IMR-90 (cell line): ENCODE measurements around the gene PAQR4. TPM values are rescaled to one million over a fixed set of nuclear protein-coding genes. Genes with fewer than 3 reads are reported as not detected.
"Not testable (repeated sequence)": the region's sequence is repeated elsewhere in the genome, so short reads cannot be mapped to it uniquely, and the experiment has no call there.

Source experiments
- ATAC-seq: fragments of 200-7000 bp; cut with Tn5 transposase; 2 replicates; pipeline ENCODE4 v1.9.1; 2020; ENCODE audit warnings: low read depth, mild to moderate bottlenecking, moderate library complexity
- BruUV-seq: library from RNA; stranded (reverse); fragments of 400-500 nt; replicated peaks from 2 replicates; lab custom pipeline; 2021; lab: Mats Ljungman, UMichigan
- CTCF ChIA-PET: fragments of 300-600 bp; formaldehyde crosslinking; extraction: SDS; loops from one replicate; lab custom pipeline; 2021; ENCODE audit warnings: antibody characterized with exemption; lab: Yijun Ruan, JAX
- POLR2A ChIA-PET: fragments of 300-600 bp; sonication (Branson Sonifier 250); formaldehyde crosslinking; loops from one replicate; lab custom pipeline; 2022; ENCODE audit warnings: antibody characterized with exemption; ENCODE audit not compliant: unreplicated experiment; lab: Charles Lee
- DNase-seq: peaks from one replicate; pipeline ENCODE4 v3.0.0; 2013
- H2AFZ ChIP-seq: replicated peaks from 2 replicates; pipeline ENCODE3; 2013; ENCODE audit warnings: low read length, mild to moderate bottlenecking; ENCODE audit not compliant: poor library complexity
- H2AK5ac ChIP-seq: 2 replicates; pipeline ENCODE4 v1.6.1; 2013; ENCODE audit warnings: low read depth, low read length, inconsistent platforms
- H2AK9ac ChIP-seq: replicated peaks from 2 replicates; pipeline ENCODE3; 2013; ENCODE audit warnings: mild to moderate bottlenecking, low read depth, low read length, moderate library complexity; ENCODE audit not compliant: poor library complexity
- H2BK120ac ChIP-seq: 2 replicates; pipeline ENCODE4 v1.6.1; 2013; ENCODE audit warnings: low read depth, low read length, inconsistent platforms
- H2BK15ac ChIP-seq: 3 replicates; pipeline ENCODE4 v1.6.1; 2013; ENCODE audit warnings: low read depth, low read length, inconsistent platforms
- H2BK20ac ChIP-seq: 2 replicates; pipeline ENCODE4 v1.6.1; 2013; ENCODE audit warnings: low read depth, mild to moderate bottlenecking, inconsistent platforms, low read length, moderate library complexity
- H2BK5ac ChIP-seq: 2 replicates; pipeline ENCODE4 v1.6.1; 2013; ENCODE audit warnings: mild to moderate bottlenecking, low read depth, low read length, inconsistent platforms; ENCODE audit not compliant: poor library complexity, severe bottlenecking
- H3K14ac ChIP-seq: replicated peaks from 2 replicates; pipeline ENCODE4 v1.6.1; 2013; ENCODE audit warnings: low read depth, low read length, inconsistent platforms
- H3K18ac ChIP-seq: 2 replicates; pipeline ENCODE4 v1.6.1; 2013; ENCODE audit warnings: low read depth, low read length, control low read depth
- H3K23ac ChIP-seq: 2 replicates; pipeline ENCODE4 v1.6.1; 2013; ENCODE audit warnings: low read depth, low read length, inconsistent platforms
- H3K27ac ChIP-seq: 2 replicates; pipeline ENCODE4 v1.5.1; 2013; ENCODE audit warnings: mild to moderate bottlenecking, control low read depth, low read length; ENCODE audit not compliant: insufficient read depth
- H3K27me3 ChIP-seq: 2 replicates; pipeline ENCODE4 v1.6.1; 2013; ENCODE audit warnings: low read length; ENCODE audit not compliant: control insufficient read depth, insufficient read depth
- H3K36me3 ChIP-seq: 2 replicates; pipeline ENCODE4 v1.6.1; 2013; ENCODE audit warnings: low read length, mixed read lengths; ENCODE audit not compliant: control insufficient read depth, insufficient read depth
- H3K4ac ChIP-seq: 2 replicates; pipeline ENCODE4 v1.6.1; 2013; ENCODE audit warnings: low read depth, low read length, inconsistent platforms
- H3K4me1 ChIP-seq: 2 replicates; pipeline ENCODE4 v1.6.1; 2013; ENCODE audit warnings: low read length, mixed read lengths; ENCODE audit not compliant: control insufficient read depth, insufficient read depth
- H3K4me2 ChIP-seq: 2 replicates; pipeline ENCODE4 v1.6.1; 2013; ENCODE audit warnings: low read depth, mild to moderate bottlenecking, control low read depth, low read length, moderate library complexity
- H3K4me3 ChIP-seq: 2 replicates; pipeline ENCODE4 v1.5.1; 2013; ENCODE audit warnings: low read depth, mild to moderate bottlenecking, control low read depth, low read length, moderate library complexity; ENCODE audit not compliant: insufficient read depth
- H3K56ac ChIP-seq: 2 replicates; pipeline ENCODE4 v1.6.1; 2013; ENCODE audit warnings: low read length, inconsistent platforms; ENCODE audit not compliant: insufficient read depth; ENCODE audit errors: extremely low read depth
- H3K79me1 ChIP-seq, 2 experiments: 2 replicates each; pipeline ENCODE4 v1.6.1; 2013; ENCODE audit warnings: low read length in 2 of 2, inconsistent platforms in 1 of 2, low read depth in 1 of 2
- H3K9ac ChIP-seq: 2 replicates; pipeline ENCODE4 v1.6.1; 2013; ENCODE audit warnings: low read depth, low read length, control low read depth
- H3K9me1 ChIP-seq: 2 replicates; pipeline ENCODE4 v1.6.1; 2013; ENCODE audit warnings: low read length, inconsistent platforms; ENCODE audit not compliant: insufficient read depth
- H3K9me3 ChIP-seq: 2 replicates; pipeline ENCODE4 v1.6.1; 2013; ENCODE audit warnings: low read length; ENCODE audit not compliant: control insufficient read depth, insufficient read depth
- H4K20me1 ChIP-seq: 2 replicates; pipeline ENCODE4 v1.6.1; 2013; ENCODE audit warnings: low read length, inconsistent platforms; ENCODE audit not compliant: insufficient read depth
- H4K5ac ChIP-seq: 2 replicates; pipeline ENCODE4 v1.6.1; 2013; ENCODE audit warnings: mild to moderate bottlenecking, low read depth, low read length, control low read depth
- H4K8ac ChIP-seq, 2 experiments: 2 replicates each; pipeline ENCODE4 v1.6.1; 2013; ENCODE audit warnings: low read depth in 2 of 2, low read length in 2 of 2, control low read depth in 1 of 2, inconsistent platforms in 1 of 2
- H4K91ac ChIP-seq: 2 replicates; pipeline ENCODE4 v1.6.1; 2013; ENCODE audit warnings: low read depth, low read length, inconsistent platforms; ENCODE audit not compliant: insufficient read depth
- WGBS, 2 experiments: methylation state at CpG; one replicate each; pipeline versions ENCODE4 v1.1.5 to v1.1.7; 2013; ENCODE audit warnings: missing lambda C conversion rate in 2 of 2; ENCODE audit not compliant: insufficient read length in 1 of 2; ENCODE audit errors: extremely low coverage in 2 of 2; 5-methylcytosine and 5-hydroxymethylcytosine counted together
- dilution Hi-C: fragments of 300-500 bp; cut with HindIII; formaldehyde crosslinking; loops from one replicate; pipeline ENCODE4 v1.14.3; 2018; ENCODE audit warnings: low sequenced_read_pairs; ENCODE audit not compliant: unreplicated experiment
- in situ Hi-C: fragments of 300-500 bp; cut with MboI; formaldehyde crosslinking; loops from 3 replicates; pipeline ENCODE4 v1.14.3; 2019; ENCODE audit warnings: low sequenced_read_pairs, inconsistent platforms, mixed read lengths
- intact Hi-C: fragments of 100-400 bp; cut with micrococcal nuclease; formaldehyde crosslinking; loops from 2 replicates; pipeline ENCODE4 v1.10.0; 2022
- polyA plus RNA-seq, 3 experiments: library from polyadenylated mRNA; depleted of rRNA; stranded (reverse); fragments of >200 nt; gene quantifications; 2 replicates each; pipeline ENCODE4 v1.2.3, GENCODE V29; 2012; ENCODE audit warnings: low replicate concordance in 1 of 3
- total RNA-seq: library from RNA; depleted of rRNA; stranded (reverse); fragments of >200 nt; gene quantifications from 2 replicates; pipeline ENCODE4 v1.2.3, GENCODE V29; 2012

PAQR4 gene
- total and polyA plus RNA-seq, 2 of the 4 experiments (the other 2 are of a cell fraction): 2.2 to 10.0 TPM

- H4K5ac ChIP-seq, H2BK20ac ChIP-seq, POLR2A ChIA-PET, DNase-seq, H3K18ac ChIP-seq, H4K91ac ChIP-seq, H3K9me1 ChIP-seq, H3K14ac ChIP-seq, intact Hi-C loops, H2AK5ac ChIP-seq, in situ Hi-C loops, H2AK9ac ChIP-seq, H4K20me1 ChIP-seq, H2BK120ac ChIP-seq, H3K27ac ChIP-seq, H3K9me3 ChIP-seq, H4K8ac ChIP-seq, ATAC-seq, H2BK5ac ChIP-seq, H3K9ac ChIP-seq, dilution Hi-C loops, H3K27me3 ChIP-seq, H3K23ac ChIP-seq, BruUV-seq, H3K4ac ChIP-seq, H3K4me2 ChIP-seq, H2AFZ ChIP-seq, H3K56ac ChIP-seq, H2BK15ac ChIP-seq, H3K4me3 ChIP-seq, CTCF ChIA-PET, H3K4me1 ChIP-seq: not testable (repeated sequence)
- H3K79me1 ChIP-seq: peaks cover 6 to 32% of the 10 kb centered on the region in 2 experiments
- peaks cover 19% of the 10 kb centered on the region for H3K36me3 ChIP-seq
- 79% methylated on average over 2 of the region's 4 CpGs; no CpG with 5 or more reads in 1 of the 2 experiments for WGBS, 2 experiments
Observed at GRCh38 chr16:2928151-2928550, 41.0 kb upstream of the PAQR4 start.
